Measurements from ENCODE around the gene RBMX.
"Not testable (repeated sequence)": the region's sequence is repeated elsewhere in the genome, so short reads cannot be mapped to it uniquely, and the experiment has no call there.

RBMX gene

DNA sequence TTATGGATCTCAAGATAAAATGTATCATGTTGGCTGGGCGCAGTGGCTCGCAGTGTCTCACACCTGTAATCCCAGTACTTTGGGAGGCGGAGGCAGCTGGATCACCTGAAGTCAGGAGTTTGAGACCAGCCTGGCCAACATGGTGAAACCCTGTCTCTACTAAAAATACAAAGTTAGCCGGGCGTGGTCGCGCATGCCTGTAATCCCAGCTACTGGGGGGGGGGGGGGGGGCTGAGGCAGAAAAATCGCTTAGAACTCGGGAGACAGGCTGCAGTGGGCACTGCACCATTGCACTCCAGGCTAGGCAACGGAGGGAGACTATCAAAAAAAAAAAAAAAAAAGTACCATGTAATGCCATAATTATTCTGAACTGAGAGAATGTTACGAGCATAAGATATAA lies 2.1 kb downstream of the RBMX start:
- no peak for DNase-seq (ENCODE audit: low spot score)

DNA sequence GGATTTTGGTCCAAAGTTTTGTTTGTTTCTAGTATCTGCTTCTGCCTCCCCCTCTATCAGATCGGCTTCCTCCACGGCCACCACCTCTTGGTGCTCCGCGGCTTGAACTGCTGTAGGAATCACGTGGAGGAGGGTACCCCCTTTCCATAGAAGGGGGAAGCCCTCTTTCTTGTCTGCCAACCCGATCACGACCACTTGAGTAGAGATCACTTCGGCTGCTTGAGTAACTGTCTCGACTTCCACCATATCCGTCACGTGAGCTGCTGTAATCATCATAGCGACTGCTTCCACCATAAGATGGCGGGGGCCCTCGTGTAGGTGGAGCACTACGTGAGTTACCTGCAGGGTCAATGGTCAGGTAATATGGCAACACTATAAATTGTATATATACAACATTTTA lies 6.4 kb downstream of the RBMX start:
- not testable (repeated sequence) for DNase-seq (ENCODE audit: low spot score)

DNA sequence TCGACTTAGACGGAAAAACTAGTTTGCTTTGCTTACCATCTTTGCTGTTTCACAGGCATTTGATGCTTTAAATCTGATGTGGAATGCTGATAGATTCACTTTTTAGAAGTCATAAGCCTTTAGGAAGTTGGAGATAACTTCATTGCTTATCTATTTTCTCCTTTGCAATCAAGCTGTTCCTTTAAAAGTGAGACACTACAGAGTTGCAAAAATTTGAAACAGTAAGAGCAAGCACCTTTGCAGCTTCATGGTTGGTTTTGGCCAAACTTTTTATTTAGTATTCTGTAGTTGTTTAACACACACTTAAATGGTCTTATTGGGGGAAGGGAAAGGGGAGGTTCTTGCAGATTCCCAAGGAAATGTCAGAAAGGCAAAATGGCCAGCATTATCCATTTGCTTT lies 7.3 kb downstream of the RBMX start:
- not testable (repeated sequence) for DNase-seq (ENCODE audit: low spot score)

- DNase-seq (ENCODE audit: low spot score): no peak
These were observed 8.3 kb downstream of the RBMX start for GRCh38 chrX:136872091-136872700.

DNA sequence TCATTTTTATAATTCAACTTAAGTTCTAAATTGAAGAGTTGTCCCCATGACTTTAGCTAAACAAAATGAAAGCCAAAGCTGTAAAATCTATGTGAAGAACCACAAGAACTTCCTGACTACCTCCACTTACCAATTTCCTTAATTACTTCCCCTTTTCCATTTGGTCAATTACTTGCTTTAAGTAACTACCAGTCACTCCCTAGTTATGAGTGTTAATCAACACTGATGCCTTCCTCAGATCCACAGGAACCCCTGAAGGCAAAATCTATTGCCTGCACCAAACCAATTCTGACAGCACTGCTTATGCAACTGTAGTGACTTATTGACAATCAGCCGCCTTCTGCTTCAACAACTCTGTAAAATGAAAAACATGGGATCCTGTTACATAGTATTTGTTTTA lies 10.5 kb downstream of the RBMX start:
- DNase-seq (ENCODE audit: low spot score): no peak

DNA sequence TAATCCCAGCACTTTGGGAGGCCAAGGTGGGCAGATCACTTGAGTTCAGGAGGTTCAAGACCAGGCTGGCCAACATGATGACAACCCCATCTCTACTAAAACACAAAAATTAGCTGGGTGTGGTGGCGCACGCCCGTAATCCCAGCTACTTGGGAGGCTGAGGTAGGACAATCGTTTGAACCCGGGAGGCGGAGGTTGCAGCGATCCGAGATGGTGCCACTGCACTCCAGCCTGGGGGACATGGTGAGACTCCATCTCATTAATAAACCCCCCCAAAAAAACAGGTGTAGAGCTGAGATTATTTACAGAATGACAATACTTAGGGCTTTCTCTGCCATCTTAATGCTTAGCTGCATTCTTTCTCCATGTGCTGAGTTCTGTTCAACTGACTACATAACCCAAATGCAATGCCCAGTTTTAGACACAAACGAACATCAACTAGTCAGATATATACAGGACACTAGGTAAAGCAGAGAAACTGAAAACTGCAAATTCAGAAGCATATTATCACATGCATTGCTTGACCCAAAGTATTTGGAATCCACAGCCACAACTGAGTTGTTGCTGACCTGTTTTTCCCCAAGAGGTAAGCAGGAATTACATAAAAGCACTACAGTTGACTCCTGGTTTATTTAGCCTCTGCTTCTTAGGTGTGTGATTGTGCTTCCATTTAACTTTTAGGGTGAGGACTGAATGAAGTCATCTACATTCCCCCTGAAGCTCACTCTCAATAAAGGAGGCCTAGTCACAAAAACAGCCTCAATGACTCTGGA lies 12.1 kb downstream of the RBMX start:
- no peak for DNase-seq (ENCODE audit: low spot score)

GRCh38 chrX:136867518-136867917 lies 13.0 kb downstream of the RBMX start:
- DNase-seq (ENCODE audit: low spot score): no peak

- no peak for DNase-seq (ENCODE audit: low spot score)
These were observed 13.4 kb downstream of the RBMX start for GRCh38 chrX:136867096-136867491.

DNA sequence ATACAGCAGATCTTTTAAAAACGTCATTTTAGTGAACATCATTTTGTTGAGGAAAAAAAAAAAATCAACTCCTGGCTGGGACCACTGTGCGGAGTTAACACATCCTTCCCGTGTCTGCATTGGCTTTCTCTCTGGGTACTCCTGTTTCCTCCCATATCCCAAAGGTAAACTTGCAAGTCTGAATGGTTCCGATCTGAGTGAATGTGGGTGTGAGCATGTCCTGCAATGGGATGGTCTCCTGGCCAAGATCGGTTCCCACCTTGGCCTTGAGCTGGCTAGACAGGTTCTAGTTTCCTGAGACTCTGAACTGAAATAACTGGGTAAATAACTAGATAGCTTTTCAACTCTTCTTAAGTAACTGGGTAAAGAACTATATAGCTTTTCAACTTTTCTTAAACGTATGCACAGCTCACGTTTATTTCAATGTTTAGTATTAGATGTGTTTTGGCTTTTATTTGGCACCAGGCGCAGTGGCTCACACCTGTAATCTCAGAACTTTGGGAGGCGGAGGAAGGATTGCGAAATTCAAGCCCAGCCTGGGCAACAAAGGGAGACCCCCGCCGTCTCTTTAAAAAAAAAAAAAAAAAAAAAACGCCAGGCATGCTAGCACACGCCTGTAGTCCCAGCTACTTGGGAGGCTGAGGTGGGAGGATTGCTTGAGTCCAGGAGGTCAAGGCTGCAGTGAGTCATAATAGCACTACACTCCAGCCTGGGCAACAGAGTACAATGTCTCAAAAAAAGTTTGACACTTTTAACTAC lies 14.0 kb downstream of the RBMX start:
- DNase-seq (ENCODE audit: low spot score): no peak

- no peak for DNase-seq (ENCODE audit: low spot score)
These were observed 15.0 kb downstream of the RBMX start for GRCh38 chrX:136865270-136866158.

DNA sequence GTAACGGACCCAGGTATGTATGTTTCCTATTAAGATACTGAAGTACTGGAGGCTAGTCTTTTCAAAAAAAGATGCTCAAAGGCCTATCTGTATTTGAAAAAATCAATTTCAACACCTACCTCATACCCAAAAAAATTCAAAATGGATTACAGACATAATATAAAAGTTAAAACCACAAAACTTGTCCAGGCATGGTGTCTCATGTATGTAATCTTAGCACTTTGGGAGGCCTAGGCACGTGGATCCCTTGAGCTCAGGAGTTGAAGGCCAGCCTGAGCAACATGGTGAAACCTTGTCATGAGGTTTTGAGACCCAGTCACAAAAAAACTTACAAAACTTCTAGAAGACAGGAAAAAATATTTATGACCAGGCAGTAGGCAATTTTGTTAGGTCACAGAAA lies 16.7 kb downstream of the RBMX start:
- no peak for DNase-seq (ENCODE audit: low spot score)

DNA sequence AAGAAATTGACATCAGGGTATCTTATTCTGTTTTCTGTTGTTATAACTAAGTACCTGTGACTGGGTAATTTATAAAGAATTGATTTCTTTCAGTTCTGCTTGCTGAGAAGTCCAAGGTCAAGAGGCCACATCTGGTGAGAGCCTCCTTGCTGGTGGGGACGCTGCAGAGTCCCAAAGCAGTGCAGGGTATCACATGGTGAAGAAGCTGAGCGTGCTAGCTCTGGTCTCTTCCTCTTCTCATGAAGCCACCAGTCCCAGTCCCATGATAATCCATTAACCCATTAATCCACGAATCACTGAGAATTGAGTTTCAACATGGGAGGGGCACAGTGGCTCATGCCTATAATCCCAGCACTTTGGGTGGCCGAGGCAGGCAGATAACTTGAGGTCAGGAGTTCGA lies 18.0 kb downstream of the RBMX start:
- no peak for DNase-seq (ENCODE audit: low spot score)

DNA sequence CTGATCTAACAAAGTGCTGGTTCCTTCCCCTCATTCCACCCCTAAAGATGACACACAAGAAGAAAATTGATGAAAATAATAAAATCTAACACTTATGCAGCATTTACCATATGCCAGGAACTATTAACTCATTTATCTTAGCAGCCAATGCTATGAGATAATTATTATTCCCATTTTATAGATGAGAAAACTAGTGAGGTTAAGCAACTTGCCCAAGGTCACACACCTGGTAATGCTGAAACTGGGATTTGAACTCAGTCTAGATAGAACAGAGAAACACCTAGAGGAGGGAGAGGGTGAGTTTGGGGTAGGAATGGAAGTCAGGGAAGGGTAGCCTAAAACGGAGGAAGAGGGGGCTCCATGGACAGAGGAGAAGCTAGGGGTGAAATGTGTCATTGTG lies 18.6 kb downstream of the RBMX start:
- no peak for DNase-seq (ENCODE audit: low spot score)

DNA sequence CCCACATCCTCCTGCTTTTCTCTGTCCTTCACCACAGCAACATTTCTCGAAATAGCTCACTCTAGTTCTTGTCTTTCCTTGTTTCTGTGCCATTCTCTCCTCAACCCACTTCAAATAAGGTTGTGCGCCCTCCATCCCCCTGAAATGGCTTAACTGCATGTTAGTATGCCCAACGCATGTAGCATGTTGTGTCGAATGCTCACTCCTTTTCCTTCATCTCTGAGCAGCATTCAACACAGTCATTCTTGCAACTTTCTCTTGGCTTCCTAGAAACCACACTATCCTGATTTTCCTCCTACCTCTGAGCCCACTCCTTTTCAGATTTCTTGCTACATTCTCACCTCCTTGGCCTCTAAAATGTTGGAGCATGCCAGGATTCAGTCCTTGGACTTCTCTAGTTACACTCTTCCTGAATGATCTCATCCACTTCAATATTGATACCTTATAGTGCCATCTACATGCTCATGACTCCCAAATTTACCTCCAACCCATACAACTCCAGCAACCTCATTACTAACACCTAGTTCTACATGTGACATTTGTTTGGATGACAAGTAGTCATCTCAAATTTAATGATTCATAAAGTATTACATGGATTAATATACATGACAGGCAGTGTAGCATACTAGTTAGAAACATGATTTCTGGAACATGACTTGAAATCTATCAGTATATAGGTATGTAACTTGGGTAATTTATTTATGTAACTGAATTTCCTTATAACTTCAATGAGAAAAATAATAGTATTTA lies 22.3 kb downstream of the RBMX start:
- DNase-seq (ENCODE audit: low spot score): no peak

- peak; percentile 12 for DNase-seq (ENCODE audit: low spot score)
These were observed 24.0 kb downstream of the RBMX start for GRCh38 chrX:136856551-136856950.

GRCh38 chrX:136856050-136856449 lies 24.5 kb downstream of the RBMX start:
- DNase-seq (ENCODE audit: low spot score): no peak

- DNase-seq (ENCODE audit: low spot score): no peak
These were observed 29.0 kb downstream of the RBMX start for GRCh38 chrX:136851526-136851925.

GRCh38 chrX:136850441-136851175 lies 29.9 kb downstream of the RBMX start:
- DNase-seq (ENCODE audit: low spot score): peak; percentile 5

DNA sequence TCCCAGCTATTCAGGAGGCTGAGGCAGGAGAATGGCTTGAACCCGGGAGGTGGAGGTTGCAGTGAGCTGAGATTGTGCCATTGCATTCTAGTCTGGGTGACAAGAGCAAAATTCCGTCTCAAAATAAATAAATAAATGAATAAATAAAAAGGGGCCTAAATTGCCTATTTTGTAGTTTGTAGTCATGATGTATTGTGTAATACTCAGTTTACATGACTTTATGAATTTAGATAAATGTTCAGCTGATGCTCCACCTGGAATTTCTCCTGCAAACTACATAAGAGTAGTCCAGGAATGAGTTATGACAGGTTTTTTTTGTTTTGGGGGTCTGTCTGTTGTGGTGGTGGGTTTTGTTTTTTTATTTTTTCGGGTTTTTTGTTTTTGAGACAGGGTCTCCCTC lies 31.1 kb downstream of the RBMX start:
- no peak for DNase-seq (ENCODE audit: low spot score)

DNA sequence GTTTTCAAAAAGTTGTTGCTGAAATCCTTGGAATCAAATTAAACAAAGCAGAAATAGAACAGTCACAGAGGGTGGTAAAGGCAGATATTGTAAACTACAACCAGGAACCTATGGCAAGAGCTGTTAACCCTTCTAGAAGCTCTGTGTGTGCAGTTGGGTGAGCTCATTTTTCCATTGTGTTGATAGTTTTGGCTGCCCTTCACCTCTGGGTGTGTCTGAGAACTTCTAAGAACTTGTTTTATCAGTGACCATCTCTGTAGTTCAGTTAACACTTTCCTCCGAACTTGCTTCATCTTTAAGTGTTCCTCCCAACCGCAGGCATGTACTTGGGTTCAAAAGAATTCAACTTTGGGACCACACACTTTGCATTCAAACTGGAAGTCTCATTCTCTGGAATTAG lies 32.7 kb downstream of the RBMX start:
- no peak for DNase-seq (ENCODE audit: low spot score)

- DNase-seq (ENCODE audit: low spot score): no peak
These were observed 41.3 kb downstream of the RBMX start for GRCh38 chrX:136839196-136839595.
